Smooth muscle cell (in vitro differentiated cells): ENCODE measurements around the gene LYRM2. TPM values are rescaled to one million over a fixed set of nuclear protein-coding genes. Genes with fewer than 3 reads are reported as not detected.
A peak's percentile ranks its signal among the peaks of the same experiment; 100 is the strongest.

Source experiments
- DNase-seq: peaks from one replicate; lab custom pipeline; 2025; ENCODE audit not compliant: unreplicated experiment; lab: John Stamatoyannopoulos, UW
- H2AFZ ChIP-seq: fragments of 200-600 bp; sonication (generic); 2 replicates; pipeline ENCODE4 v1.6.0; 2016; ENCODE audit warnings: antibody characterized with exemption, low read depth, mild to moderate bottlenecking
- H3F3A ChIP-seq: fragments of 200-600 bp; sonication (generic); 2 replicates; pipeline ENCODE4 v1.6.0; 2017; ENCODE audit warnings: antibody characterized with exemption, low read depth
- H3K27ac ChIP-seq: fragments of 200-600 bp; sonication (generic); 2 replicates; pipeline ENCODE4 v1.5.1; 2016; ENCODE audit warnings: low read depth, mild to moderate bottlenecking
- H3K27me3 ChIP-seq: fragments of 200-600 bp; sonication (generic); 2 replicates; pipeline ENCODE4 v1.6.1; 2016; ENCODE audit warnings: low read depth, mild to moderate bottlenecking
- H3K36me3 ChIP-seq: fragments of 200-600 bp; sonication (generic); 2 replicates; pipeline ENCODE4 v1.5.1; 2016; ENCODE audit warnings: low read depth
- H3K4me1 ChIP-seq: fragments of 200-600 bp; sonication (generic); 2 replicates; pipeline ENCODE4 v1.5.1; 2016; ENCODE audit warnings: low read depth
- H3K4me2 ChIP-seq: fragments of 200-600 bp; sonication (generic); 2 replicates; pipeline ENCODE4 v1.6.0; 2016; ENCODE audit warnings: mild to moderate bottlenecking
- H3K4me3 ChIP-seq: fragments of 200-600 bp; sonication (generic); 2 replicates; pipeline ENCODE4 v1.5.1; 2016; ENCODE audit warnings: mild to moderate bottlenecking
- H3K79me2 ChIP-seq: fragments of 200-600 bp; sonication (generic); 2 replicates; pipeline ENCODE4 v1.6.0; 2016; ENCODE audit warnings: low read depth, mild to moderate bottlenecking
- H3K9ac ChIP-seq: fragments of 200-600 bp; sonication (generic); 2 replicates; pipeline ENCODE4 v1.6.0; 2016; ENCODE audit warnings: low read depth
- H3K9me3 ChIP-seq: fragments of 200-600 bp; sonication (generic); replicated peaks from 2 replicates; pipeline ENCODE4 v1.5.1; 2016; ENCODE audit warnings: low read depth
- H4K20me1 ChIP-seq: fragments of 200-600 bp; sonication (generic); 2 replicates; pipeline ENCODE4 v1.6.0; 2016; ENCODE audit warnings: low read depth
- CTCF ChIP-seq: fragments of 200-600 bp; sonication (generic); IDR thresholded peaks from 2 replicates; pipeline ENCODE4 v1.5.1; 2017; ENCODE audit warnings: borderline replicate concordance, mild to moderate bottlenecking, antibody characterized with exemption; ENCODE audit not compliant: insufficient read depth, poor library complexity, severe bottlenecking
- WGBS: methylation state at CpG from one replicate; pipeline ENCODE4 v1.1.7; 2016; ENCODE audit warnings: low lambda C conversion rate; 5-methylcytosine and 5-hydroxymethylcytosine counted together
- polyA plus RNA-seq: library from polyadenylated mRNA; unstranded; fragments of >200 nt; fragmentation: Nextera tagmentation; extraction: Ambion mirVana; gene quantifications from 2 replicates; pipeline ENCODE4 v1.2.1, GENCODE V29; 2016
- total RNA-seq: library from RNA; depleted of rRNA; stranded (reverse); fragments of >200 nt; gene quantifications from 2 replicates; pipeline ENCODE4 v1.2.3, GENCODE V29; 2014

The LYRM2 gene
- total and polyA plus RNA-seq, 2 experiments from 2014 or later = 17.9 to 35.5 TPM

- H3K4me2 ChIP-seq = no peak overlapping the region
- peaks cover 10% of the 10 kb centered on the region for H3K4me1 ChIP-seq
- 94% methylated on average over 4 of the region's 4 CpGs for whole genome bisulfite sequencing
- H2AFZ ChIP-seq = no peak overlapping the region
- TF ChIP-seq CTCF = no peak
- H3K27ac ChIP-seq = no peak overlapping the region
- no peaks in the 10 kb centered on the region for H3K27me3 ChIP-seq
- H3K79me2 ChIP-seq = no peaks in the 10 kb centered on the region
- no peaks in the 10 kb centered on the region for H3K36me3 ChIP-seq
- no peaks in the 10 kb centered on the region for H3K9me3 ChIP-seq
- no peak overlapping the region for H3K9ac ChIP-seq
- H3K4me3 ChIP-seq = no peak overlapping the region
- no peak for DNase-seq
- H3F3A ChIP-seq = no peaks in the 10 kb centered on the region
- no peaks in the 10 kb centered on the region for H4K20me1 ChIP-seq
Measured at GRCh38 chr6:89591745-89592144, 46.8 kb downstream of the LYRM2 start.

GRCh38 chr6:89590133-89590532 lies 48.4 kb downstream of the LYRM2 start:
- Histone ChIP-seq H3K4me1 (peaks cover 10% of the 10 kb centered on the region), H3K27ac (no peak overlapping the region), H3K4me2 (no peak overlapping the region), H3K4me3 (no peak overlapping the region), H3K9me3 (no peaks in the 10 kb centered on the region), H3K79me2 (no peaks in the 10 kb centered on the region), H4K20me1 (no peaks in the 10 kb centered on the region), H3F3A (peaks cover 5% of the 10 kb centered on the region), H3K36me3 (no peaks in the 10 kb centered on the region), H2AFZ (no peak overlapping the region), H3K9ac (no peak overlapping the region), H3K27me3 (no peaks in the 10 kb centered on the region)
- TF ChIP-seq CTCF = no peak
- DNase-seq = no peak
- 72% methylated on average over 2 of the region's 2 CpGs for WGBS

- Histone ChIP-seq H3K27me3 (no peaks in the 10 kb centered on the region), H3K9me3 (no peaks in the 10 kb centered on the region), H3K9ac (no peak overlapping the region), H3K27ac (no peak overlapping the region), H2AFZ (no peak overlapping the region), H3K79me2 (no peaks in the 10 kb centered on the region), H3K4me2 (no peak overlapping the region), H3K4me1 (peaks cover 17% of the 10 kb centered on the region), H4K20me1 (no peaks in the 10 kb centered on the region), H3K4me3 (no peak overlapping the region), H3F3A (peaks cover 11% of the 10 kb centered on the region), H3K36me3 (no peaks in the 10 kb centered on the region)
- 48% methylated on average over 7 of the region's 7 CpGs for WGBS
- DNase-seq = no peak
- no peak for TF ChIP-seq CTCF
Measured at GRCh38 chr6:89589297-89590025, 49.1 kb downstream of the LYRM2 start.

- H3K4me1 ChIP-seq = peaks cover 18% of the 10 kb centered on the region
- H3K4me3 ChIP-seq = no peak overlapping the region
- H4K20me1 ChIP-seq = no peaks in the 10 kb centered on the region
- DNase-seq = no peak
- no peaks in the 10 kb centered on the region for H3K36me3 ChIP-seq
- peak overlapping the region; percentile 61 for H3K4me2 ChIP-seq
- WGBS = 0% methylated on average over 1 of the region's 1 CpG
- peak overlapping the region; percentile 81 for H3K27ac ChIP-seq
- no peaks in the 10 kb centered on the region for H3K79me2 ChIP-seq
- no peak overlapping the region for H2AFZ ChIP-seq
- no peak for TF ChIP-seq CTCF
- peak overlapping the region; percentile 21 for H3K9ac ChIP-seq
- H3F3A ChIP-seq = peaks cover 12% of the 10 kb centered on the region
- H3K9me3 ChIP-seq = no peaks in the 10 kb centered on the region
- no peaks in the 10 kb centered on the region for H3K27me3 ChIP-seq
Measured at GRCh38 chr6:89585154-89585553, 53.4 kb downstream of the LYRM2 start.
